Hypothalamus (tissue), 51 donors: ENCODE measurements around the gene HRH2.
A peak's percentile ranks its signal among the peaks of the same experiment; 100 is the strongest.
"Not testable (repeated sequence)": the region's sequence is repeated elsewhere in the genome, so short reads cannot be mapped to it uniquely, and the experiment has no call there.

Experiments
- DNase-seq, 51 donors: peaks; one replicate each; lab custom pipeline; 2025; lab: John Stamatoyannopoulos, UW

Gene HRH2, protein sequence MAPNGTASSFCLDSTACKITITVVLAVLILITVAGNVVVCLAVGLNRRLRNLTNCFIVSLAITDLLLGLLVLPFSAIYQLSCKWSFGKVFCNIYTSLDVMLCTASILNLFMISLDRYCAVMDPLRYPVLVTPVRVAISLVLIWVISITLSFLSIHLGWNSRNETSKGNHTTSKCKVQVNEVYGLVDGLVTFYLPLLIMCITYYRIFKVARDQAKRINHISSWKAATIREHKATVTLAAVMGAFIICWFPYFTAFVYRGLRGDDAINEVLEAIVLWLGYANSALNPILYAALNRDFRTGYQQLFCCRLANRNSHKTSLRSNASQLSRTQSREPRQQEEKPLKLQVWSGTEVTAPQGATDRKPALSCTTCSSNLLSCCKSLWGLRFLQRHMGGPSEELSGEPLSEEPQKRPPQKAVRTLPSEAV

DNA sequence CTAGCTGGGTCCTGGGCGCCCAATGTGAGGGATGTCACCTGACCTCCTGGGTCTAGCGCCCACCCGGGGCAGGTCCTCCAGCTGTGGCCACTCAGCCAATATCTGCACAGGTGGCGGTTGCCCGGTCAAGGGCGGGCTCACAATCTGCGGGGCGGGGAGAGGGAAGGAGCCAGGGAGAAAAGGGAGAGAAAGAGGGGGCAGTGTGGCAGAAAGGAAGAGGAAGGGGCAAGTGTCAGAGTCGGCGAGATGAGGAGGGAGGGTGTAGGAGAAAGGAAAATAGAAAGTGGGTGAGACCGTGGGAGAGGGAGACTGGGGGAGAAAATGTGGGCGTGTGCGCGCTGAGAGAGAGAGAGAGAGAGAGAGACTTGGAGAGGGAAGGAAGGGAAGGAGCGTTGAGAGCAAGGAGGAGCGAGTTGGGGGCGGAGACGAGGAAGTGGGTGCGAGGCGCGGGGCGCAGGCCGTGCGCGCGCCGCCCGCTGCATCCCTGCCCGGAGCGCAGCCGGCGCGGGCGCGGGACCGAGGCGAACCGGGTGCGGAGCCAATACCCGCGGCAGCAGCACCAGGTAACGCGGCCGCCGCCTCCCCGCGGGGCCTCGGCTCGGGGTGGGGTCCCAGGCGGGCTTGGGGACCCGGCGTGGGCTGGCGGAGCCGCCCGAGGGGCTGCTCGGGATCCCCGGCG, at the start of gene HRH2:
HRH2 (plus strand) TSS at position 479 of the 679 bp plus-strand sequence. CDS start 25,163 bp downstream, outside the sequence.
- DNase-seq: peak in 9 of 51 donors; percentile 7 to 37 (median 17)

DNA sequence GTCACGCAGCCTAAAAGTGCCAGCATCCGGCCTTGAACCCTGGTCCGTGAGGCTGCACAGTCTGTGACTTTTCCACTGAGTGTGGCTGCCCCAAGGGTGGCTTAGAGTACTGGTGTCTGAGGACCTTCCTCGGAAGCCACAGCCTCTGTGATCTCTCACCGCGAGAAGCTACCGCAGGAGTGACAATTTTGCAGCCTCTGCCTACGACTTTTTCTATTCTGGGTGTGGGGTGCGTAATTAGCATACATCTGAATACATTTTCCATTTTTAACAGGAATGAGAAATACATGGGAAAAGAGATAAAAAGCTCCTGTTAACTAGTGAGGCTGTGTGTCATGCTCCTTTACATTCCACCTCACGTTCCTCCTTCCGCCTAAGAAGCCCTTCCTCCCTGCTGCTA, 48.3 kb upstream of the HRH2 start:
- DNase-seq: peak in 3 of 51 donors; percentile 10 to 54 (median 18)

DNA sequence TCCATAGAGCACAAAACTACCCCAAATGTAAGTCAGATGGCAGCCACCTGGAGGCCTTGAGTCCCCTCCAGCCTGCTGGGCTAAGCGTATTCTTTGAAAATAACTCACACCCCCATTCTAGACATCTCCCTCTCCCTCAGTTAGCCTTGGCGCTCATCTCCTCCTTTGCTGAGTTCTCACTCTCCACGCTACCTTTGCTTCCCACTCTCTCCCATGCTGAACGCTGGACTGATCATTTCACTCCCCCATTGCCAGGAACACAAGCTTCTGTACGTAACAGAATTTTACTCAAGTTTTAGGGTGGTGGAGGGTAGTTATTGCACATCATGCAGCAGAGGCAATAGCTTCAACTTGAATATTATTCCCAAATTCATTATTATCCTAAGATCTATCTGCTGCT, 47.5 kb upstream of the HRH2 start:
- DNase-seq: peak in 1 of 51 donors; percentile 28

DNA sequence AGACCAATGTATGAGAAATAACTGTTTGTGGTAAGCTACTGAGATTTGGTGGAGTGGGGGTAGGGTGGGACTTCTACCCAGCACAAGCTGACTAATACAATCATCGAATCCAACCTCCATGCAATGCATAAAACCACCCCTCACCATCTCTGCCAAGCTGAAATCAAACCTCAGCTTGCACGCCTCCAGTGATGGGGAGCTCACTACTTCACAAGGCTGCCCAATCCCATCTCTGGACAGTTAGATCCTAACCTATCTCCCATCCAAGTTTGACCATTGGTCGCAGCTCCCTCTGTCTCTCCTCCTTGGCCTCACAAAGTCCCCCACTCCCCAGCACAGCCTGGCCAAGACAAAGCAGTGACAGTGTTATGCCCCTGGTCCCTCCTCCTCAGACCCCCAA, 47.0 kb upstream of the HRH2 start:
- no peak for DNase-seq

DNA sequence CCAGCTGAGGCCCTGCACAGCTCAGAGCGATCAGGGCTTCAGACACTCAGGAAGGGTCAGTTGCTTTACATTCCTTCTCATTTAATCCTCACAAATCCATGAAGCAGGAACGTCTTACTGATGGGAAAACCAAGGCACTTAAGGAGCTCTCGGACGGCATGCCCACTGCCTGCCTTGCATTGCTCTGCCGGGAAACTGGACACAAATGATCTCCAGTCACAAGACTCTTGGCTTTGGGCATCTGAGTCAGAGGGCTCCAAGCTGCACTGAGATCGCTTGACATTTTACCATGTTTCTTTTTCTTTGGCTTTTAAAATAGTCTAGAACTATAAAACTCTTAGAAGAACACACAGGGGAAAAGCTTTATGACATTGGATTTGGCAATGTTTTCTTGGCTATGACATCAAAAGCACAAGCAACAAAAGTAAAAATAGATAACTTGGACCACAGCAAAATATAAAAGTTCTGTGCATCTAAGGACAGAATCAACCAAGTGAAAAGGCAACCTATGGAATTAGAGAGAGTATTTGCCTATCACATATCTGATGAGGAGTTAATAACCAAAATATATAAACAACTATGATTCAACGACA, 43.6 kb upstream of the HRH2 start:
- no peak for DNase-seq

DNA sequence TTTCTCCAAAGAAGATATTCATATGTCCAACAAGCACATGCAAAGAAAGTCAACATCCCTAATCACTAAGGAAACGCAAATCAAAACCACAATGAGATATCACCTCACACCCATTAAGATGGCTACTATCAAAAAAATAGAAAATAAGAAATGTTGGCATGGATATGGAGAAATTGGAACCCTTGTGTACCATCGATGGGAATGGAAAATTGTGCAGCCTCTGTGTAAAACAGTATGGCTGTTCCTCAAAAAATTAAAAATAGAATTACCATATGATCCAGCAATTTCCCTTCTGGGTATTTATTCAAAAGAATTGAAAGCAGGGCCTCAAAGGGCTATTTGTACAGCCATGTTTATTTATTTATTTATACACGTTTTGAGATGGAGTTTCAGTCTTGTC, 43.0 kb upstream of the HRH2 start:
- DNase-seq: no peak

DNA sequence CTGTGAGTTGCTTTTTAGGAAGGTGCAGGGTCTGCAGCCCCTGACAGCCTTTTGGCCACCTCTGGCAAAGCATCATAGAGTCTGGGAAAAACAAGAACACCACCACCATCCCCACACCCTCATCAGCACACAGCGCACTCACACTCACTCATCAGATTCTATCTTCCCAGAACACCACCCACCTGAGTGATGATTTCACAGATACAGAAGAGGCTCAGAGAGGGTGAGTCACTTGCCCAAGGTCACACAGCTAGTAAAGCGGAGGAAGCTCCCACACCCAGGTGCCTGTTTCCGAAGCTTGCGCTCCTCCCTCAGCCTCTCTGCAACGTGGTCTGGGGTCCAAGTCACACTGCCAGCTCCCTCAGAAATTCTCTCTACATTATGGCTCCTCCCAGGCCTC, 41.8 kb upstream of the HRH2 start:
- DNase-seq: peak in 1 of 51 donors; percentile 33

DNA sequence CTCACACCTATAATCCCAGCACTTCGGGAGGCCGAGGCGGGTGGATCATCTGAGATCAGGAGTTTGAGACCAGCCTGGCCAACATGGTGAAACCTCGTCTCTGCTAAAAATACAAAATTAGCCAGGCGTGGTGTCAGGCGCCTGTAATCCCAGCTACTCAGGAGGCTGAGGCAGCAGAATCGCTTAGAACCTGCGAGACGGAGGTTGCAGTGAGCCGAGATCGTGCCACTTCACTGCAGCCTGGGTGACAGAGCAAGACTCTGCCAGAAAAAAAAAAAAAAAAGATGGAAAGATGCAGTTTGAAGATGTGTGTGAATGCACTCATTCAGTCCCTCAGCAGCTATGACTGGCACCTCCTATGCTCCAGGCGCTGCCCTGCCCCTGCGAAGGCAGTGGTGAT, 41.3 kb upstream of the HRH2 start:
- not testable (repeated sequence) for DNase-seq

DNA sequence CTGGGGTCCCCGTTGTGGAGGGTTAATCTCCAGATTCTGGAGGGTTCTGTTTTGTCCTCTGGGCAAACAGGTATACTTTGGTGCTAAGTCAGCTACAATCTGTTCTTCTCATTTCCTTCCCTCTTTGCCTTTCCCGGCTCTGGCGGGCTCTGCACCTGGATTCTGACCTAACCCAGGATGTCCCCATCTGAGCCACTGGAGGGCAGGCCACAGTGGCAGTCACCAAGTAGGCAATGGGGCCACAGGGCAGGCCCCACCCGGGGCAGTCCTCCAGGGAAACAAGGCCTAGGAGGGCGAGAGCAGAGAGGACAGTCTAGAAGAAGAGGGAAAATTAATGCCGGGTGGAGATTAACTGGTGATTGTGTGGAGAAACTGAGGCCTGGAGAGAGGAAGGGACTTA, 40.4 kb upstream of the HRH2 start:
- no peak for DNase-seq

DNA sequence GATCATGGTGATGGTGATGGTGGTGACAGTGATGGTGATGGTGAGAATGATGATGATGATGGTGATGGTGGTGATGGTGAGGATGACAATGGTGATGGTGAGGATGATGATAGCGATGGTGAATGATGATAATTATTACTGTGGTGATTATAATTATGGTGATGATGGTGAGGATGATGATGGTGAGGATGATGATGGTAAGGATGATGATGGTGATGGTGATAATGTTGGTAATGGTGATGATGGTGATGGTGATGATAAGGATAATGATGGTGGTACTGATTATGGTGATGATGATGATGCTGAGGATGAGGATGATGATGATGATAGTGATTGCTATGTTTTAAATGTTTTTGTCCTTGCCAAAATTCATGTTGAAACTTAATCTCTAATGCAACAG, 37.3 kb upstream of the HRH2 start:
- DNase-seq: no peak

DNA sequence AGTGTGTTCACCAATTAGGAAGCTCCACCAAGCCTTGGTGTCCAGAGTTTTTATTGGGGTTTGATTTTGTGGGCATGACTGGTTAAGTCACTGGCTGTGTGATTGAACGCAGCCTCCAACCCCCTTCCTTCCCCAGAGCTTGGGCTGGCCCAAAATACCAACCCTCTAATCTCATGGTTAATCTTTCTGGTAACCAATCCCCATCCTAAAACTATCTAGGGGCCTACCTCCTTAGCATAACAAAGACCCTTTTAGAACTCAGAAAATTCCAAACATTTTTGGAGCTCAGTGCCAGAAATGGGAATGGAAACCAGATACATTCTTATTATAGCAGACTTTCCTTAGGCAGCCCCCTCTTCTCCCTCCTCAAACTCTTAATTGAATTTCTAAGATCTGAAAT, 35.9 kb upstream of the HRH2 start:
- no peak for DNase-seq

DNA sequence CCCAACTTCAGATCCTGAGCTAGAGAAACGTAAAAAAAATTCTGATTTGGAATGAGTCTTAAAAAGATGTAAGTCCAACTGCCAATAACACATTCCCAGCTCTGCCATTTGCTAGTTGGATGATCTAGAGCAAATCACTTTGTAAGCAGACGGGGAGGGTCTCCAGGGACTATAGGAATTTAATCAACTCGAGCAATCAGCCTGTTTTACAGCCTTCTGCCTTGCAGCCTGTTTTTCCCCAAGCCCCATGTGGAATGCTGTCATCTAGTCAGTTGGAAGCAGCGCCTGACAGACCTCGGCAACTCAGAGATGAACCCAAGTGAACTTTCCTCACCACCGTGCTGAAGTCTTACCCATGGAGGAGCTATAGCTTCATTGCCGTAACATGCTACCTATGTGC, 34.8 kb upstream of the HRH2 start:
- DNase-seq: no peak

DNA sequence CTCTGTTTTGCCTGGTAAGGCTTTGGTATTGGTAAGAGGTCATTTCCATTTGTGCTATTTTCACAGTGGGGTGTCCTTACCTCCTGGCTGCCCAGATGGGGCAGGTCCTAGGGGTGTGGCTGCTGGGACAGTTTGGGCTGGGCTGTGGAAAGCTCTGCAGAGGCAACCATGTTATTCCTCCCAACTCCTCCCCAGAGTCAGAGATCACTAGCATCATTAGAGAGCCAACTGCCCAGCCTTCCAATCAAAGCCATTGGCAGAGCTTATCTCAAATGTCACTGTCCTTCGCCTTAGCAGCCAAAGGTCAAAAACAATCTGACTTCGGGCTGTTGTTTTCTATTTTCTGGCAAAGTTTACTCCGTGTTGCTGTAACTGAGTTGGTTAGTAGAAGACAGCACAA, 33.6 kb upstream of the HRH2 start:
- no peak for DNase-seq

DNA sequence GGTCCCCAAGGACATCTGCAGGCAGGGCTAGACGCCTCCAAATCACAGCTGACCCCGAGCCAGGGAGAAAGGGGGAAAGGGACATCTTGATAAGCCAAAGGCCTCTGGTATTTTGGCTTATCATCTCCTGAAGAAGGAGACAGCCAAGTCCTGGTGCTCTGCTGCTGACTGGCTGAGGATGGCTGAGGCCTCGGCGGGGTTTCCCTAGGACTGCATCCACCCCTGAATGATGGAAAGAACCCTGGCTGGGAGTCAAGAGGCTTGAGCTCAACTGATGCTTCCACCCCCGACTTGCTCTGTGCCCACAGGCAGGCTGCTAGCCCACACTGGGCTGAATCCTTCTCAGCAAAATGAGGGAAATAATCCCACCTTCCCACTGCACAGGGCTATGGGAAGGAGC, 30.9 kb upstream of the HRH2 start:
- peak in 1 of 51 donors; percentile 28 for DNase-seq

DNA sequence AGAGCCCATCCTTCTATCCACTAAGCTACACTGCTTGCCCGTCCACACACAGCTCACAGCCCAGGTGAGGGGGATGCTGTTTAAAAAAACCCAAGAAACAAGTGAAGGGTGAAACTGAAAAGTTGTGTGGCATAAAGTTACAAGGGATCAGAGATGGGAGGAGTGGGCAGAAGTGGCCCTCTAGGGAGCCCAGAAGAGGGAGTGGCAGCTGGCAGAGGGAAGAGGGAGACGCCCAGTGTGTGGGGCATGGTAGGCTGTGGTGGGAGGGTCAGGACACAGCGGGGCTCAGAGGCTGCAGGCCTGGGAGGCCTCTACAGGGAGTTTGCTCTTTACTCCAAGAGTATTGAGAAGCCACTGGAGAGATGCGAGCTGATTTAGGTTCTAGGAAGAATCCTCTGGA, 30.1 kb upstream of the HRH2 start:
- DNase-seq: no peak

DNA sequence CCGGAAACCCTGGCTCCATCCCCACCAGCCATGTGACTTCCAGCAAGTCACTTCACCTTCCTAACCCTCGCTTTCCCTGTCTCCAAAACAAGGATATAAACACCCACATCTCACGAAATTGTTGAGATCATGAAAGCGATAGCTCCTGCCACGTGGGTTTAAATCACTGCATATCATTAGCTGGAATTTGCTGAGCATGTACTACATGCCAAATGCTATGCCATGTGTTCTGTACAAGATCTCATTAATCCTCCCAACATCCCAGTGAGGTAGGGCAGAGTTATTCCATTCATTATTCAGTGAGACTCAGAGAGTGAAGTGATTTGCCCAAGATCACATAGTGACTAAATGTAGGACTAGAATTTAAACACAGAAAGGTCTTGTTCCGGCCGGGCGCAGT, 29.2 kb upstream of the HRH2 start:
- DNase-seq: no peak

DNA sequence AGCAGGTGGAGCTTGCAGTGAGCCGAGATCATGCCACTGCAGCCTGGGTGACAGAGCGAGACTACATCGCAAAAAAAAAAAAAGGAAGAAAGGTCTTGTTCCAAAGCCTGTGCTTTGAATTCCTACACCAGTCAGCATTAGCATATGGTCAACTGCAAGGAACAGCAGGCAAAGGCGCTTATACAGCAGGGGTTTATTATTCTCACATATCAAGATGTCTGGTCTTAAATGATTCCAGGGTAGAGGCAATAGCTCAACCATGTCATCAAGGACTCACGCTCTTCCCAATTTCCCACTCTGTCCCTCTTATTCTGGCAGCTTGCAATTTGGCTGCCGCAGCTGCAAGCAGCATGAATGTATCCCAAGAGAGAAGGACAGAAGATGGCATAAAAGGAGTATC, 28.6 kb upstream of the HRH2 start:
- no peak for DNase-seq

DNA sequence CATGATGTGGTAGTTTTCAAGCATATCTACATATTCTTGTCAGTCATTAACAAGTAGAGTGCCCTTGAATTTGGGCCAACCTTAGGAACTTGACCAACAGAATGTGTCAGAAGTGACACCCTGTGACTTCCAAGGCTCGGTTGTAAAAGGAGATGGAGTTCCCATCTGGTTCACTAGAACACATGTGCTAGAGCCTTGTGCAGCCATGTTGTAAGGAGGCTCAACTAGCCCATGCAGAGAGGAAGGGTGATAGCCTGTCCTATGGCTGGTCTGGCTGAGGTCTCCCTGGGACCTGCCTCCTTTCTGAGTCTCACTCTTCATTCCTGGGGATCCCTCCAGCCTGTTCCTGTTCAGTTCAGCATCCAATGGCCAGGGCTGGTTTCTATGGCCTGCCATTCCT, 28.1 kb upstream of the HRH2 start:
- no peak for DNase-seq

DNA sequence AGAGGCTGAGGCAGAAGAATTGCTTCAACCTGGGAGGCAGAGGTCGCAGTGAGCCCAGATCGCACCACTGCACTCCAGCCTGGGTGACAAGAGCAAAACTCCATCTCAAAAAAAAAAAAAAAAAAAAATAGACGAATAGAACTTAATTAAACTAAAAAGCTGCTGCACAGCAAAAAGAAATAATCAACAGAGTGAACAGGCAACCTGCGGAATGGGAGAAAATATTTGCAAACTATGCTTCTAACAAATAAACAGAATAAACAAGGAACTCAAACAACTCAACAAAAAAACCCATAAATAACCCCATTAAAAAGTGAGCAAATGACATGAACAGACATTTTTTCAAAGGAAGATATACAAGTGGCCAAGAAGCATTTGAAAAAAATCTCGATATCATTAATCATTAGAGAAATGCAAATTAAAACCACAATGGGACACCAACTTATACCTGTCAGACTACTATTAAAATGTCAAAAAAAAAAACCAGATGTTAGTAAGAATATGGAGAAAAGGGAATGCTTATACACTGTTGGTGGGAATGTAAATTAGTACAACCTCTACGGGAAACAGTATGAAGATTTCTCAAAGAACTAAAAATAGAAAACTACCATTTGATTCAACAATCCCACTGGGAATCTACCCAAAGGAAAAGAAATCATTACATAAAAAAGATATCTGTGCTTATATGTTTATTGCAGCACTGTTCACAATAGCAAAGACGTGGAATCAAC, 21.9 kb upstream of the HRH2 start:
- DNase-seq: no peak

DNA sequence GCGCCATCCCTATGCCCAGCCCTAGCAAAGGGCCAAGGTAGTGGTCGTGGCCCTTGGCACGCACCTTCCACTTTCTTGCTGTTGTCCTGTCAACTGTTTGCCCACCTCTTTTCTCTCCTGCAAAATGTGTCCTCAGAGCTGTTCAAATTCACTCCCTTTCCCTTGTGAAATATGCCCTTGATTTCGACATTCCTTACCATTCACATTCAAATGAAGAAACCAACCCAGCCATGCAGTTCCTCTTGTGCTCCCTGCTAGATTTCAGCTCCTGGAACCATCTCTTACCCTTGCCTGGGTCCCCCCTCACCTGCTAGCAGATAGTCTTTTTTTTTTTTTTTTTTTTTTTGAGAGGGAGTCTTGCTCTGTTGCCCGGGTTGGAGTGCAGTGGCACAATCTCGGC, 19.6 kb upstream of the HRH2 start:
- DNase-seq: no peak

DNA sequence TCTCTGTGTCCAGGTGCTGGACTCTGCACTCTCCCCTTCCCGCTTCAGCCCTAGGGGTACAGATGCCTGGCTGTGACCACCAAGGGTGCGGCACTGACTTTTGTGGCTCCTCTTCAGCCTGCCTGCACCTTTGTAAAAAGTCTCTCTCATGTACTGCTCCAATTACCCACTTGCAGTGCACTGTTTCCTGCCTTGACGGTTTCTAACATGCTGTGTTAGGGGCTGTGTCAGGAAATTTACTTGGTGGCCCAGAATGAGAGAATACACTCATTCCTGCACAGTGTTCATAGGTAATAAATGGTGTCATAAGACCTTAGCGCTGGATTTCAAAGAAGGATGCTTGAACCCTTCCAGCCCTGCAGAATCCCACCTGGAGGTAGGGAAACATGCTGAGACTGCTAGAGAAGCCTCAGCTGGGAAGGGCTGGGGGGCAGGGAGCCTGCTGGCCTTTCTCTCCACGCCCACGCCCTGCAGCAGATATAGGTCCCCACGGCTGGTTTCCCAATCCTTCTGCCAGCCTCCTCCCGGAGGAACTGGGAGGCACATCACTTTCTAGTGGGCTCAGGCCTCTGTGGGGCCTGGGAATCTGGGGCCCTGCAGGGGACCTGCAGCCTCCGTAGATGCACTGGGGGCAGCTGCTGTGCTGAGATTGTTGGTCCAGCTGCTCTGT, 17.6 kb upstream of the HRH2 start:
- DNase-seq: no peak
